Stimulated activated memory B cell treated with anti-CD40 and anti-IgM and Interleukin-4, amounts not matched to agents 10 μg/mL and 1 μg/mL and 100 μg/mL, for 72 hours (primary cell): Measurements from ENCODE around the gene ORC6.

ENCODE experiments used
- ATAC-seq: fragments of 150-1000 bp; cut with Tn5 transposase; 2 replicates; pipeline ENCODE4 v1.10.0; 2021
- H3K27ac Mint-ChIP-seq: one replicate; pipeline ENCODE4 v1.8.0; 2022; ENCODE audit warnings: mild to moderate bottlenecking, mixed read lengths
- H3K27me3 Mint-ChIP-seq: one replicate; pipeline ENCODE4 v1.8.0; 2022; ENCODE audit warnings: mixed read lengths
- H3K36me3 Mint-ChIP-seq: one replicate; pipeline ENCODE4 v1.8.0; 2022; ENCODE audit warnings: mixed read lengths
- H3K4me1 Mint-ChIP-seq: one replicate; pipeline ENCODE4 v1.8.0; 2022; ENCODE audit warnings: mixed read lengths
- H3K4me3 Mint-ChIP-seq: one replicate; pipeline ENCODE4 v1.8.0; 2022; ENCODE audit warnings: mild to moderate bottlenecking, moderate library complexity, mixed read lengths
- H3K9me3 Mint-ChIP-seq: one replicate; pipeline ENCODE4 v1.8.0; 2022; ENCODE audit warnings: mixed read lengths

ORC6 gene

DNA sequence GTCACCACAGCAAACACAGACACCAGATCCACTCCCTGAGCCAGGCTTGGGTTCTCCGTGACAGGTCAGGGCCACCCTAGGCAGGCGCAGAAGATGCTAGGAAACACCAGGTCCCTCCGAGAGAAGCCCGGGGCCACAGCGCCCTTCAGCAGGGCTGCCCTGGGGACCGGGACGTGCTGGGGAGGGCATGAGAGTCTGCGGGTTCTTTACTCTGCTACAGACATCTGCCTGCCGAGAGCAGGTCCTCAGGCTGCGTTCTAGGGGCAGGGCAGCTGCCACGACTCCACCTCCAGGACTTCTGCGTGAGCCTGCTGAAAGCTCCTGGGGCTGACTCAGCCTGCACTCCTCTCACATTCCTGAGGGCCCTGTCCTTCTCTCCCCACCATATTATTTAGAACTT, 47.2 kb downstream of the ORC6 start:
- Mint-ChIP-seq H3K4me1 (no peaks in the 10 kb centered on the region), H3K27me3 (no peaks in the 10 kb centered on the region), H3K27ac (no peak overlapping the region), H3K4me3 (no peak overlapping the region), H3K36me3 (no peaks in the 10 kb centered on the region), H3K9me3 (no peaks in the 10 kb centered on the region)
- no peak for ATAC-seq

- Mint-ChIP-seq H3K36me3 (no peaks in the 10 kb centered on the region), H3K27me3 (no peaks in the 10 kb centered on the region), H3K27ac (no peak overlapping the region), H3K9me3 (no peaks in the 10 kb centered on the region), H3K4me3 (no peak overlapping the region), H3K4me1 (peaks cover 4% of the 10 kb centered on the region)
- ATAC-seq = no peak
Observed at GRCh38 chr16:46737621-46738214, 48.3 kb downstream of the ORC6 start.

DNA sequence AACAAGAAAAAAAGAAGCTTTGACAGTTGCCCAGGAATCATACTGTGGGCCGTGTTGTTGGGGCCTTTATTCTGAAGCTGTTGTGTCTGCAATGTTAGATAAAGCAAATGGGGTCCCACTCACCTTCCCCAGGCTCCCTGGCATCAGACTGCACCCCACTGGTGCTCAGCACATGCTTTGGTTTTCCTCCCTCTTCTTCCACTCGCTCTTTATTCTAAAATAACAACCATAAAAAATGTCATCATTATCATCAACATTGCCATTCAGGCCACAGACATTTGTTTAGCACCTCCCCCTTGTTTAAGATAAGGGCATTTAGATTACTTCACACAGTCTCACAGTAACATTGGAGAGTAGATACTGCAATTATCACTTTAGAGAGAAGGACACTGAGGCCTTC, 50.5 kb downstream of the ORC6 start:
- Mint-ChIP-seq H3K27me3 (no peaks in the 10 kb centered on the region), H3K4me3 (no peak overlapping the region), H3K36me3 (no peaks in the 10 kb centered on the region), H3K4me1 (peaks cover 16% of the 10 kb centered on the region), H3K9me3 (no peaks in the 10 kb centered on the region), H3K27ac (no peak overlapping the region)
- ATAC-seq = no peak

DNA sequence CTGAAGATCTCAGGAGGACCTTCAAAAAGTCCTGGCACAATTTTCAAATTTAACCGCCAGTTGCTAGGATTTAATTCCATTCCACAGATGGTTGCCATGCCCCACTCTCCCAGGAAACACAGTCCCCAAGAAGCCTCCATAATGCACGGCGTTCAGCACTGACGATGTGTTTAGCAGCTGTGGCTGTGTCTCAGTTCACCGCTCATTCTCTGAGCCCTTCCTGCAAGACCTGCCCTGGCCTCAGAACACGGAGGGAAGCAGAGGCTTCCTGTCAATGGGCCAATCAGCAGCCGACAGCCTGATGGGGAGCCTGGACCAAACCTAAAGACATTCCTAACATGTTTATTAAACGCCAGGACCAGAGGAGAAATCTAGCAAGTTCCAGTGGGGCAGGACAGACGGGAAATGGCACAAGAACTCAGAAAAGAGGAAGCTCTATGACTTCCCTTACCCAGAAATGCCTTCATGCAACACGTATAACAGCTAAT, 53.8 kb downstream of the ORC6 start:
- H3K27ac Mint-ChIP-seq = peak overlapping the region; percentile 94
- ATAC-seq = peak; percentile 75
- H3K4me3 Mint-ChIP-seq = peak overlapping the region; percentile 77
- H3K27me3 Mint-ChIP-seq = no peaks in the 10 kb centered on the region
- no peaks in the 10 kb centered on the region for H3K36me3 Mint-ChIP-seq
- H3K9me3 Mint-ChIP-seq = no peaks in the 10 kb centered on the region
- H3K4me1 Mint-ChIP-seq = peaks cover 16% of the 10 kb centered on the region

GRCh38 chr16:46745617-46746016, 56.2 kb downstream of the ORC6 start:
- Mint-ChIP-seq H3K4me1 (peaks cover 28% of the 10 kb centered on the region), H3K27ac (no peak overlapping the region), H3K4me3 (no peak overlapping the region), H3K36me3 (no peaks in the 10 kb centered on the region), H3K9me3 (no peaks in the 10 kb centered on the region), H3K27me3 (no peaks in the 10 kb centered on the region)
- ATAC-seq = no peak

- no peaks in the 10 kb centered on the region for H3K27me3 Mint-ChIP-seq
- no peaks in the 10 kb centered on the region for H3K9me3 Mint-ChIP-seq
- no peak overlapping the region for H3K27ac Mint-ChIP-seq
- H3K4me3 Mint-ChIP-seq = no peak overlapping the region
- no peaks in the 10 kb centered on the region for H3K36me3 Mint-ChIP-seq
- ATAC-seq = no peak
- H3K4me1 Mint-ChIP-seq = peaks cover 28% of the 10 kb centered on the region
Observed at GRCh38 chr16:46746821-46747776, 57.6 kb downstream of the ORC6 start.
